ENCODE results near the gene PRKCQ.

DNA sequence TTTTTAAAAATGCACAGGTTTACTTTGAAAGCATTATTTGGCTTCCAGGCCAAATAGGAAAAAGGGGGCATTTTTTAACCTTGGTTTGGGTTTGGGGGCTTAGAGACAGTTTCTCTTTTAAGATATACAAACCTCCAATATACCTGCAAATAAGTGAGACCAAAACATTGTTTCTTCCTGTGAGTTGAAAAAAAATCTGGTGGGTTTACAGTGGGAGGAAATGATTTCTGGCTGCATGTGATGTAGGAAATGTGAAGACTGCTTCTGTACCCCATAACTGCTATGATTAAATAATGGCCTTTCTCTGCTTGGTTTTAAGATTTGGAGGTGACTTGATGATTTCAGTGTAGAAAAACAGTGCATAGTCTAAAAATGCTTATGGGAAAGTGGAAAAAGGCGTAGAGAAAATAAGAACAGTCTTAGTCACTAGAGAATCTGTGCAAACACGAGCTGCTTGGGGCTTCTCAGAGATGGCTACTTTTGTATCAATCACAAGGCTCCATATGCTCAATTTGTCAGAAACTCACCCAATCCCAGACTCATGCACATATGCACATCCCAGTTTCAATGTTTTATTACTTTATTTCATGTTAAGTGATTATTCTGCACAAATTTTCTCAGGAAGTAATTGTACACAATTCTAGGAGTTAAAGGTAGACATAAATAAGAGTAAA is 22.1 kb upstream of the PRKCQ start:
- no peak for TF ChIP-seq YY1 (IDR thresholded peaks at IDR 0.05)
- TF ChIP-seq, protein P1, sequence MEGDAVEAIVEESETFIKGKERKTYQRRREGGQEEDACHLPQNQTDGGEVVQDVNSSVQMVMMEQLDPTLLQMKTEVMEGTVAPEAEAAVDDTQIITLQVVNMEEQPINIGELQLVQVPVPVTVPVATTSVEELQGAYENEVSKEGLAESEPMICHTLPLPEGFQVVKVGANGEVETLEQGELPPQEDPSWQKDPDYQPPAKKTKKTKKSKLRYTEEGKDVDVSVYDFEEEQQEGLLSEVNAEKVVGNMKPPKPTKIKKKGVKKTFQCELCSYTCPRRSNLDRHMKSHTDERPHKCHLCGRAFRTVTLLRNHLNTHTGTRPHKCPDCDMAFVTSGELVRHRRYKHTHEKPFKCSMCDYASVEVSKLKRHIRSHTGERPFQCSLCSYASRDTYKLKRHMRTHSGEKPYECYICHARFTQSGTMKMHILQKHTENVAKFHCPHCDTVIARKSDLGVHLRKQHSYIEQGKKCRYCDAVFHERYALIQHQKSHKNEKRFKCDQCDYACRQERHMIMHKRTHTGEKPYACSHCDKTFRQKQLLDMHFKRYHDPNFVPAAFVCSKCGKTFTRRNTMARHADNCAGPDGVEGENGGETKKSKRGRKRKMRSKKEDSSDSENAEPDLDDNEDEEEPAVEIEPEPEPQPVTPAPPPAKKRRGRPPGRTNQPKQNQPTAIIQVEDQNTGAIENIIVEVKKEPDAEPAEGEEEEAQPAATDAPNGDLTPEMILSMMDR (IDR thresholded peaks at IDR 0.05; ENCODE audit: low read depth, low read length, missing input control) = no peak
- no peak for TF ChIP-seq RAD21 (IDR thresholded peaks at IDR 0.05)
- no peak for TF ChIP-seq TAF1 (conservative IDR thresholded peaks at IDR 0.05)
- no peak for TF ChIP-seq JUND (IDR thresholded peaks at IDR 0.05)
- TF ChIP-seq SP1 (IDR thresholded peaks at IDR 0.05) = no peak
- TF ChIP-seq, protein P2, sequence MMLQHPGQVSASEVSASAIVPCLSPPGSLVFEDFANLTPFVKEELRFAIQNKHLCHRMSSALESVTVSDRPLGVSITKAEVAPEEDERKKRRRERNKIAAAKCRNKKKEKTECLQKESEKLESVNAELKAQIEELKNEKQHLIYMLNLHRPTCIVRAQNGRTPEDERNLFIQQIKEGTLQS (IDR thresholded peaks at IDR 0.05) = no peak
- no peak for TF ChIP-seq EGR1 (IDR thresholded peaks at IDR 0.05; ENCODE audit: low read depth in 2 of 2)
- TF ChIP-seq GABPA (IDR thresholded peaks at IDR 0.05 in 1 of 2, conservative IDR thresholded peaks at IDR 0.05 in 1 of 2) = no peak
- no peak for TF ChIP-seq FOXA2 (IDR thresholded peaks at IDR 0.05)
- TF ChIP-seq, protein P3, sequence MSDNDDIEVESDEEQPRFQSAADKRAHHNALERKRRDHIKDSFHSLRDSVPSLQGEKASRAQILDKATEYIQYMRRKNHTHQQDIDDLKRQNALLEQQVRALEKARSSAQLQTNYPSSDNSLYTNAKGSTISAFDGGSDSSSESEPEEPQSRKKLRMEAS (IDR thresholded peaks at IDR 0.05) = no peak
- TF ChIP-seq FOXA1 (IDR thresholded peaks at IDR 0.05) = no peak
- TF ChIP-seq, protein P4, sequence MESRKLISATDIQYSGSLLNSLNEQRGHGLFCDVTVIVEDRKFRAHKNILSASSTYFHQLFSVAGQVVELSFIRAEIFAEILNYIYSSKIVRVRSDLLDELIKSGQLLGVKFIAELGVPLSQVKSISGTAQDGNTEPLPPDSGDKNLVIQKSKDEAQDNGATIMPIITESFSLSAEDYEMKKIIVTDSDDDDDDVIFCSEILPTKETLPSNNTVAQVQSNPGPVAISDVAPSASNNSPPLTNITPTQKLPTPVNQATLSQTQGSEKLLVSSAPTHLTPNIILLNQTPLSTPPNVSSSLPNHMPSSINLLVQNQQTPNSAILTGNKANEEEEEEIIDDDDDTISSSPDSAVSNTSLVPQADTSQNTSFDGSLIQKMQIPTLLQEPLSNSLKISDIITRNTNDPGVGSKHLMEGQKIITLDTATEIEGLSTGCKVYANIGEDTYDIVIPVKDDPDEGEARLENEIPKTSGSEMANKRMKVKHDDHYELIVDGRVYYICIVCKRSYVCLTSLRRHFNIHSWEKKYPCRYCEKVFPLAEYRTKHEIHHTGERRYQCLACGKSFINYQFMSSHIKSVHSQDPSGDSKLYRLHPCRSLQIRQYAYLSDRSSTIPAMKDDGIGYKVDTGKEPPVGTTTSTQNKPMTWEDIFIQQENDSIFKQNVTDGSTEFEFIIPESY (IDR thresholded peaks at IDR 0.05) = no peak

Measured in liver (tissue), 3 donors.